Mesenchymal stem cell (in vitro differentiated cells and primary cell): ENCODE results near the gene NMBR.

Source experiments
- DNase-seq: peaks from one replicate; pipeline ENCODE4 v3.0.0-alpha.2; 2013
- H2AFZ ChIP-seq: one replicate; pipeline ENCODE4 v1.6.1; 2013; ENCODE audit warnings: low read depth, mild to moderate bottlenecking, control low read depth, inconsistent platforms, low read length, moderate library complexity
- H2AK5ac ChIP-seq: 2 replicates; pipeline ENCODE4 v1.6.1; 2013; ENCODE audit warnings: low read length, moderate library complexity, mild to moderate bottlenecking, inconsistent platforms; ENCODE audit not compliant: severe bottlenecking
- H2BK120ac ChIP-seq: one replicate; pipeline ENCODE4 v1.6.1; 2013; ENCODE audit warnings: low read depth, mild to moderate bottlenecking, inconsistent platforms, low read length, moderate library complexity
- H2BK12ac ChIP-seq, 2 experiments: one replicate each; pipeline ENCODE4 v1.6.1; 2013; ENCODE audit warnings: inconsistent platforms in 2 of 2, low read length in 2 of 2, mild to moderate bottlenecking in 2 of 2, moderate library complexity in 2 of 2, control low read depth in 1 of 2
- H2BK15ac ChIP-seq: one replicate; pipeline ENCODE4 v1.6.1; 2013; ENCODE audit warnings: mild to moderate bottlenecking, low read depth, inconsistent platforms; ENCODE audit not compliant: poor library complexity, severe bottlenecking
- H2BK5ac ChIP-seq: 2 replicates; pipeline ENCODE4 v1.6.1; 2013; ENCODE audit warnings: low read depth, mild to moderate bottlenecking, low read length, control low read depth, inconsistent platforms; ENCODE audit not compliant: poor library complexity, severe bottlenecking
- H3K14ac ChIP-seq, 2 experiments: one replicate each; pipeline ENCODE4 v1.6.1; 2013; ENCODE audit warnings: inconsistent platforms in 2 of 2, low read length in 2 of 2, control low read depth in 1 of 2, mild to moderate bottlenecking in 1 of 2, moderate library complexity in 1 of 2
- H3K18ac ChIP-seq, 2 experiments: one replicate each; pipeline ENCODE4 v1.6.1; 2013; ENCODE audit warnings: inconsistent platforms in 2 of 2, low read length in 2 of 2, control low read depth in 1 of 2, low read depth in 1 of 2, mild to moderate bottlenecking in 1 of 2
- H3K23ac ChIP-seq, 2 experiments: one replicate each; pipeline ENCODE4 v1.6.1; 2013; ENCODE audit warnings: inconsistent platforms in 2 of 2, low read length in 2 of 2, mild to moderate bottlenecking in 2 of 2, moderate library complexity in 2 of 2, control low read depth in 1 of 2
- H3K27ac ChIP-seq: 2 replicates; pipeline ENCODE4 v1.5.1; 2013; ENCODE audit warnings: mild to moderate bottlenecking, moderate library complexity, low read length, control low read depth, inconsistent platforms; ENCODE audit not compliant: poor library complexity, severe bottlenecking
- H3K27me3 ChIP-seq, 2 experiments: 2 replicates each; pipeline versions ENCODE4 v1.6.1 to v1.7.0; 2013; ENCODE audit warnings: low read length in 2 of 2, mild to moderate bottlenecking in 2 of 2, moderate library complexity in 2 of 2, control low read depth in 1 of 2, inconsistent platforms in 1 of 2; ENCODE audit not compliant: control insufficient read depth in 1 of 2, insufficient read depth in 1 of 2
- H3K36me3 ChIP-seq, 2 experiments: 2 replicates each; pipeline versions ENCODE4 v1.6.1 to v1.7.0; 2013; ENCODE audit warnings: low read length in 2 of 2, control low read depth in 1 of 2, inconsistent platforms in 1 of 2, low read depth in 1 of 2, mild to moderate bottlenecking in 1 of 2; ENCODE audit not compliant: insufficient read depth in 2 of 2, control insufficient read depth in 1 of 2
- H3K4ac ChIP-seq, 2 experiments: one replicate each; pipeline ENCODE4 v1.6.1; 2013; ENCODE audit warnings: inconsistent platforms in 2 of 2, low read length in 2 of 2, mild to moderate bottlenecking in 2 of 2, moderate library complexity in 2 of 2, control low read depth in 1 of 2, low read depth in 1 of 2
- H3K4me1 ChIP-seq: 2 replicates; pipeline ENCODE4 v1.6.1; 2013; ENCODE audit warnings: low read depth, low read length, control low read depth; ENCODE audit not compliant: control insufficient read depth, insufficient read depth
- H3K4me2 ChIP-seq: 2 replicates; pipeline ENCODE4 v1.6.1; 2013; ENCODE audit warnings: low read length, mild to moderate bottlenecking, inconsistent platforms; ENCODE audit not compliant: poor library complexity, severe bottlenecking
- H3K4me3 ChIP-seq, 2 experiments: 2 replicates each; pipeline versions ENCODE4 v1.5.1 to v1.7.0; 2013; ENCODE audit warnings: low read length in 2 of 2, mild to moderate bottlenecking in 2 of 2, control low read depth in 1 of 2, low read depth in 1 of 2; ENCODE audit not compliant: insufficient read depth in 1 of 2
- H3K79me1 ChIP-seq: replicated peaks from 2 replicates; pipeline ENCODE4 v1.6.1; 2013; ENCODE audit warnings: mild to moderate bottlenecking, control low read depth, low read length, inconsistent platforms; ENCODE audit not compliant: poor library complexity, severe bottlenecking
- H3K9ac ChIP-seq: 2 replicates; pipeline ENCODE4 v1.7.0; 2013; ENCODE audit warnings: mild to moderate bottlenecking, low read length, moderate library complexity
- H3K9me3 ChIP-seq: 2 replicates; pipeline ENCODE4 v1.7.0; 2013; ENCODE audit warnings: mild to moderate bottlenecking, low read length; ENCODE audit not compliant: control insufficient read depth
- H4K8ac ChIP-seq: one replicate; pipeline ENCODE4 v1.6.1; 2013; ENCODE audit warnings: inconsistent platforms, mild to moderate bottlenecking, low read length, moderate library complexity
- H4K91ac ChIP-seq: one replicate; pipeline ENCODE4 v1.6.1; 2013; ENCODE audit warnings: mild to moderate bottlenecking, low read length, inconsistent platforms
- WGBS: methylation state at CpG from one replicate; pipeline ENCODE4 v1.1.7; 2013; ENCODE audit warnings: mixed read lengths; 5-methylcytosine and 5-hydroxymethylcytosine counted together

NMBR gene

DNA sequence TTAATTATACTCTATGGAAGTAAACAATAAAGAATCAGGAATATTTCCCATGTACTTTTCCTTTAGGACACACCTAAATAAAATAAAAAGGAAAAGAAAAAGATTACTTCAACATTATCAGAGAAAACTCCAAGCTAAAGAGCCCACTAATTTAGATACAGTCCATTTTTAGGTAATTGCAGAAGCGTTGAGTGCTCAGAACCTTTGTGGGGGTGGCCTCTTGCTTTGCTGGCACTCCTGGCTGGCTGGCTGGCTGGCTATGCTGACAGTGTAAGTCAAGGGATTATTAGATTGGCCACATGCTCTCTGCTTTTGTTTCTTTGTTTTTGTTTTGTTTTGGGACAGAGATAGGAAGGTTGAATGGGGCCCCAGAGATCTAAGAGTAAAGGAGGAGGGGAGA lies 14.3 kb downstream of the NMBR start, which contains the start of gene GJE1:
Gene GJE1, plus strand, starts transcription at position 301 of the 400 bp plus-strand sequence. CDS start 234 bp downstream, outside the sequence.
- Histone ChIP-seq H2AK5ac (no peak within 1 kb of the TSS), H2BK5ac (no peak within 1 kb of the TSS), H3K4me3 (no peak within 1 kb of the TSS), H3K27ac (no peak within 1 kb of the TSS), H2BK15ac (no peak within 1 kb of the TSS), H3K4me1 (no peaks in the 10 kb centered on the region), H3K18ac (no peak within 1 kb of the TSS), H3K4ac (no peak within 1 kb of the TSS), H3K9me3 (peaks cover 19% of the 10 kb centered on the region), H3K79me1 (no peaks in the 10 kb centered on the region), H3K14ac (no peak within 1 kb of the TSS), H2BK12ac (no peak within 1 kb of the TSS), H3K23ac (no peak within 1 kb of the TSS), H3K9ac (no peak within 1 kb of the TSS), H3K27me3 (no peaks in the 10 kb centered on the region), H3K36me3 (no peaks in the 10 kb centered on the region), H4K91ac (no peak within 1 kb of the TSS), H2AFZ (no peak within 1 kb of the TSS), H2BK120ac (no peak within 1 kb of the TSS), H3K4me2 (no peak within 1 kb of the TSS), H4K8ac (no peak within 1 kb of the TSS)
- WGBS, result 71% methylated on average over 1 of the region's 1 CpG
- no peak for DNase-seq

DNA sequence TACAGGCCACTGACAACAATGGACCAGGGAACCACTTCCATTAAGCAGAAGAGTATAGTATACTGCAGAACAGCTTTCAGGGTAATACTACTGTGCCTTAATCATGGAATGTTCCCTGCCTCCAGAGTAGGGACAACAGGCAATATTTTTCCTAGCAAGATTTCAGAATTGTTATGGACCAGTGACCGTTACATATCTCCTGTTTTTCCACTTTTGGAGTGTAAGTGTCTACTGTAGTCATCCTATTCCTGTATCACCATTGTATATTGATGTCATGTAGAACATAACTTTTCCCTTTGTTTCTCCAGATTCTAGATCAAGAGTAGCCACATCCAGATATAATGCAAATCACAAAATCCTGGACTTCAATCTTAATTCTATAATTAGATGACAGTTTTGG lies 16.1 kb downstream of the NMBR start:
- no peak overlapping the region for H2AFZ ChIP-seq
- WGBS, result 100% methylated on average over 1 of the region's 1 CpG
- no peak overlapping the region for H3K18ac ChIP-seq
- no peak overlapping the region for H3K4me2 ChIP-seq
- H3K4ac ChIP-seq, result no peak overlapping the region
- no peak for DNase-seq
- no peak overlapping the region for H3K14ac ChIP-seq
- H3K23ac ChIP-seq, result no peak overlapping the region
- no peak overlapping the region for H3K27ac ChIP-seq
- no peak overlapping the region for H2BK15ac ChIP-seq
- H3K27me3 ChIP-seq, result no peaks in the 10 kb centered on the region
- no peak overlapping the region for H4K8ac ChIP-seq
- no peak overlapping the region for H4K91ac ChIP-seq
- no peak overlapping the region for H3K4me3 ChIP-seq
- H3K36me3 ChIP-seq, result no peaks in the 10 kb centered on the region
- H2BK120ac ChIP-seq, result no peak overlapping the region
- H2BK5ac ChIP-seq, result no peak overlapping the region
- H3K4me1 ChIP-seq, result no peaks in the 10 kb centered on the region
- no peak overlapping the region for H2BK12ac ChIP-seq
- no peak overlapping the region for H3K9ac ChIP-seq
- no peak overlapping the region for H2AK5ac ChIP-seq
- H3K79me1 ChIP-seq, result no peaks in the 10 kb centered on the region
- peaks cover 19% of the 10 kb centered on the region for H3K9me3 ChIP-seq

DNA sequence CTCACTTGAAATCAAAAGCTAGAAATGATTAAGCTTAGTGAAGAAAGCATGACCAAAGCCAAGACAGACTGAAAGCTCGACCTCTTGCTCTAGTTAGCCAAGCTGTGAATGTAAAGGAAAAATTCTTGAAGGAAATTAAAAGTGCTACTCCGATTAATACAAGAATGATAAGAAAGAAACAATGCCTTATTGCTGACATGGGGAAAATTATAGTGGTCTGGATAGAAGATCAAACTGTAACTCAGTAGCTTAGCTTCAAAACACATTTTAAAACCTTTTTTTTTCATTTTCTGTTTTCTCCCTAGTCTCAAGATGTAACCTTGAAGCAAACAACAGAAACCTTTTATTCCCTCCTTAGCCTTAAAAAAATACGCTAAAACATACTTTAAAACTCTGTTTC lies 25.6 kb downstream of the NMBR start:
- no peak overlapping the region for H2BK12ac ChIP-seq
- H3K9ac ChIP-seq, result no peak overlapping the region
- no peak overlapping the region for H3K18ac ChIP-seq
- H2AFZ ChIP-seq, result no peak overlapping the region
- no peak overlapping the region for H3K4ac ChIP-seq
- DNase-seq, result no peak
- no peaks in the 10 kb centered on the region for H3K27me3 ChIP-seq
- no peak overlapping the region for H2BK120ac ChIP-seq
- H3K36me3 ChIP-seq, result no peaks in the 10 kb centered on the region
- no peak overlapping the region for H4K91ac ChIP-seq
- no peak overlapping the region for H2AK5ac ChIP-seq
- no peak overlapping the region for H2BK5ac ChIP-seq
- H3K14ac ChIP-seq, result no peak overlapping the region
- H2BK15ac ChIP-seq, result no peak overlapping the region
- no peak overlapping the region for H4K8ac ChIP-seq
- H3K27ac ChIP-seq, result no peak overlapping the region
- no peaks in the 10 kb centered on the region for H3K4me1 ChIP-seq
- WGBS, result 84% methylated on average over 3 of the region's 3 CpGs
- no peaks in the 10 kb centered on the region for H3K9me3 ChIP-seq
- no peak overlapping the region for H3K4me3 ChIP-seq
- H3K4me2 ChIP-seq, result no peak overlapping the region
- H3K23ac ChIP-seq, result no peak overlapping the region
- no peaks in the 10 kb centered on the region for H3K79me1 ChIP-seq

DNA sequence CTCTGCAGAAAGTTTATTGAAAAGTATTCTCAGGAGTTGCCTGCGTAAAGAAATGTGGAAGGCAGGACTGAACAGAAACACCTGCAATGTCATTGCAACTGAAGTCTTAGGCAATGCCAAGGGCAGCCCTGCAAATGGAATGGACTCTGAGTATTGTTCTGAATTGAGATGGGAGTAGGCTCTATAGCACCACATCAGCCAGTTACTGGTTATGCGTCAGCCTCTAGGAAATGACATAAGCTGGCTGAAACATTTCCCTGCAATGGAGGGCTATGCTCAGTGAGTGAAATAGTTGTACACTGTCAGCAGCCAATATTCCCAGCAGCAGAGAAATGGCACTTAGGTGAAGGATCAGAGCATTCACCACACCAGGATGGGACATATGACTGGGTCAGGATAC lies 28.0 kb downstream of the NMBR start:
- 97% methylated on average over 2 of the region's 2 CpGs for WGBS
- H3K4me1 ChIP-seq, result no peaks in the 10 kb centered on the region
- no peak overlapping the region for H2BK12ac ChIP-seq
- H3K18ac ChIP-seq, result no peak overlapping the region
- H2BK120ac ChIP-seq, result no peak overlapping the region
- H3K4me2 ChIP-seq, result no peak overlapping the region
- no peaks in the 10 kb centered on the region for H3K36me3 ChIP-seq
- H3K27me3 ChIP-seq, result no peaks in the 10 kb centered on the region
- H3K23ac ChIP-seq, result no peak overlapping the region
- H2AK5ac ChIP-seq, result no peak overlapping the region
- no peak overlapping the region for H2BK15ac ChIP-seq
- no peak overlapping the region for H4K8ac ChIP-seq
- no peak overlapping the region for H3K4ac ChIP-seq
- H3K79me1 ChIP-seq, result no peaks in the 10 kb centered on the region
- no peak overlapping the region for H3K9ac ChIP-seq
- no peak overlapping the region for H3K4me3 ChIP-seq
- no peak overlapping the region for H2BK5ac ChIP-seq
- H4K91ac ChIP-seq, result no peak overlapping the region
- no peak overlapping the region for H3K27ac ChIP-seq
- H3K9me3 ChIP-seq, result no peaks in the 10 kb centered on the region
- no peak overlapping the region for H2AFZ ChIP-seq
- no peak overlapping the region for H3K14ac ChIP-seq
- no peak for DNase-seq
